GM21576 (cell line): ENCODE results near the gene KBTBD13.

ENCODE experiments used
- ATAC-seq: cut with Tn5 transposase; IDR thresholded peaks from one replicate; pipeline ENCODE4 v1.9.1; 2021; ENCODE audit warnings: mild to moderate bottlenecking, moderate library complexity; ENCODE audit not compliant: unreplicated experiment

The KBTBD13 gene

GRCh38 chr15:65105038-65105437 is 28.5 kb downstream of the KBTBD13 start:
- no peak for ATAC-seq

GRCh38 chr15:65106011-65106590 is 29.6 kb downstream of the KBTBD13 start:
- ATAC-seq: no peak

- ATAC-seq: no peak
These were observed 34.2 kb downstream of the KBTBD13 start for GRCh38 chr15:65110676-65111292.

- no peak for ATAC-seq
These were observed 38.5 kb downstream of the KBTBD13 start, which contains the start of gene UBAP1L for GRCh38 chr15:65115086-65115485. Gene UBAP1L, minus strand, starts transcription at chr15:65115200. Its CDS starts 8,985 bp downstream, at chr15:65106215.

- no peak for ATAC-seq
These were observed 39.0 kb downstream of the KBTBD13 start for GRCh38 chr15:65115542-65115941.
